LNCAP (cell line): ENCODE results near the gene ZNF200.

Source experiments
- CTCF ChIP-seq: fragments of 450-650 bp; IDR thresholded peaks from 2 replicates; pipeline ENCODE4 v1.5.1; 2017; ENCODE audit warnings: mild to moderate bottlenecking

Gene ZNF200

GRCh38 chr16:3256866-3257465, 22.0 kb upstream of the ZNF200 start:
- TF ChIP-seq CTCF: no peak

GRCh38 chr16:3256146-3256865, 21.3 kb upstream of the ZNF200 start, which contains the start of gene MEFV:
Gene MEFV, minus strand, starts transcription at chr16:3256633. Its CDS starts 46 bp downstream, at chr16:3256587.
- TF ChIP-seq CTCF: no peak

- TF ChIP-seq CTCF: no peak
Observed at GRCh38 chr16:3254309-3254708, 19.4 kb upstream of the ZNF200 start.

- no peak for TF ChIP-seq CTCF
Observed at GRCh38 chr16:3252967-3253366, 18.0 kb upstream of the ZNF200 start.

- no peak for TF ChIP-seq CTCF
Observed at GRCh38 chr16:3249451-3249850, 14.5 kb upstream of the ZNF200 start.

GRCh38 chr16:3249020-3249419, 14.1 kb upstream of the ZNF200 start:
- no peak for TF ChIP-seq CTCF

- no peak for TF ChIP-seq CTCF
Observed at GRCh38 chr16:3248596-3248995, 13.6 kb upstream of the ZNF200 start.
